ENCODE data around the gene CDK5.
"Not testable (repeated sequence)": the region's sequence is repeated elsewhere in the genome, so short reads cannot be mapped to it uniquely, and the experiment has no call there.

Gene CDK5

GRCh38 chr7:151058781-151059366, 1.2 kb upstream of the CDK5 start:
- DNase-seq (ENCODE audit: low spot score) (no peak), FAIRE-seq (no peak)

- FAIRE-seq: no peak
These were observed 488 bp upstream of the CDK5 start for GRCh38 chr7:151057989-151058780.

DNA sequence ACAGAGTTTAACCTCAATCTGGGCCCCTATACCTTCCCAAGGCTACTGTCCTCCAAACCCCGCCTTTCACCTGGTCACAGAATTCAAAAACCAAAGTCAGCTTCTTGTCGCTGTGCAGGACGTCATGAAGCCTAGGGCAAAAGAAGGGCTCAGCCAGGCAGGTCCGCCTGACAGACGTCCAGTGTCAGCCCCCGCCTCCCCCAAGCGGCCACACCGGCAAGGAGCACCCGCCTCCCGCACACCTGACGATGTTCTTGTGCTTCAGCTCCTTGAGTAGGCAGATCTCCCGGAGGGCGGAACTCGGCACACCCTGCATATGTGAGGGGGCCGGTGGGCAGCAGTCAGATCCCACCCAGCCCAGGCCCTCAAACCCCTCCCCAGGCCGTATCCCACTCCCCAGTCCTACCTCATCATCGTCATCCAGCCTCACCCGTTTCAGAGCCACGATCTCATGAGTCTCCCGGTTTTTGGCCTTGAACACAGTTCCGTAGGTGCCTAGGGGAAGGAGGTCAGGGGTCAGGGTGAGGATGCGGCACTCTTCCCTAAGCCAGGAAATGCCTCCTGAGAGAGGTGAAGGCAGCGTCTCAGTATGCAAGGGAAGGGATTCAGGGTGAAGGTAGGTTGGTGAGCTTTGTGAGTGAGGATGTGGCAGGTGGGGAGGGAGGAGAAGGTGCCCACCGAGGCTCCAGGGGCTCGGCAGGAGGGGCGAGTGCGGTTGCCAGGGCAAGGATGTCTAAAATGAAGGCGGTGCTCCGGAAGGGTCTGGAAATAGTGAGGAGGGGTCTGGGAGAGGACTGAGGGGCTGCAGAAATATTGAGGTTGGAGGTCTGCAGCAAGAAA, 811 bp downstream of the CDK5 start:
- FAIRE-seq: no peak
- DNase-seq (ENCODE audit: low spot score): no peak

More at GRCh38 chr7:151057989-151058780, 488 bp upstream of the CDK5 start:
- DNase-seq (ENCODE audit: low spot score): peak; percentile 78

GRCh38 chr7:151056283-151056665, 1.4 kb downstream of the CDK5 start:
- FAIRE-seq: no peak
- no peak for DNase-seq (ENCODE audit: low spot score)

DNA sequence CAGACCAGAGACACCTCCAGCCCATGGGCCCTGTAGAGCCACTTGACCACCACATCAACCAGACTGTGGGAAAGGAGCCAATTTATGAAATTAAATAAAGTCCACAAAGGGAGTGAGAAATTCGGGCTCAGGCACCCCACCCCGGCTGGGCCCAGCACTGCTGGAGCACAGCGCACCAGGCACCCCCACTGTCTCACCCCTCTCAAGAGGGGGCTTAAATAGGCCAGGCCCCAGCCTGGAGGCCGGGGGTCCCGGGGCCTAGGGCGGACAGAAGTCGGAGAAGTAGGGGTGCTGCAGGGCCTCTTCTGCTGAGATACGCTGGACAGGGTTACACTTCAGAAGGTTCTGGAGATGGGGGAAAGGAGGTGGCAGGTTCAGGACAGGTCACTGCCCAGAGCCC, 3.9 kb downstream of the CDK5 start:
- FAIRE-seq (no peak), DNase-seq (ENCODE audit: low spot score) (no peak)

GRCh38 chr7:151053096-151053495, 4.6 kb downstream of the CDK5 start:
- DNase-seq (ENCODE audit: low spot score) (no peak), FAIRE-seq (no peak)

- FAIRE-seq: no peak
- no peak for DNase-seq (ENCODE audit: low spot score)
These were observed 6.6 kb downstream of the CDK5 start for GRCh38 chr7:151051108-151051507.

GRCh38 chr7:151048911-151049463, 8.7 kb downstream of the CDK5 start:
- FAIRE-seq (no peak), DNase-seq (ENCODE audit: low spot score) (no peak)

DNA sequence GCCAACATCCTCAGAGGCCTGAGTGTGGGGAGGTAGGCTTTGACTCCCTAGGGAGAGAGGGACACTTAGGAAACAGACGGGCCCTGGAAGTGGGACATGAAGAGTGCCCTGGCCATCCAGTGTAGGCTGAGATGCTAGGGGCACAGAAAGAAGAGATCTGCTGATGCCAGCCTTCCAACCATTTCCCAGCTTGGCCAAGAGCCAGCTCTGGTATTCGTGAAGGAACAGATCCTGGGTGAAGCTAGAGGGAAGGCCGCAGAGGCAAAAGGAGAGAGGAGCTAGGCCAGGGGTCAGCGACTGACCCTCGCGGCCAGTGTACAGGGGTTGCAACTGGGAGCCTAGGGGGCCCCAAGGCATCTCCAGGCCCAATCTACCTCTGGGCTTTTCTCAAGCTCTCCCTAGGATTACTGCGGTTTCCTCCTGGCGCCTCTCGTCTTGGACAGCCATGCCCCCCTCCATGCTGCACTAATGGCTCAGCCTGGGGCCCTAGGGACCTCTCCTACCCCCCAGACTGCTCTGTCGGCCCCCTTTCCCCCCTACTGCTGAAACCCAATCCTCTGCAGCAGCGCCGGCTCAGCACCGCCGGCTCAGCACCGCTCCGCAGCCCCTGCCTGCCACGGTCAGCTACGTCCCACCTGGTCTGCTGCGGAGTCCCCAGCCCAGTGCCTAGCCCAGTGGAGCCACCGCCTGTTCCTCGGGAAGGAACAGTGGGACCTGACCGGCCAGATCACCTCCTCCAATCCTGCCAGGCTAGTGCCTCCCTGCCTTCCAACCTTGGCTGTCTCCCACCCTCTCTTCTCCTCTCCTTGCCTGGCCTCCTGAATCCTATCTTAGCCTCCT, 9.5 kb downstream of the CDK5 start, which contains the start of gene ASIC3:
Gene ASIC3 (plus strand): TSS at position 556 of the 840 bp plus-strand sequence. CDS start 355 bp downstream, outside the sequence.
- no peak for DNase-seq (ENCODE audit: low spot score)
- FAIRE-seq: no peak

GRCh38 chr7:151046603-151047573, 10.8 kb downstream of the CDK5 start:
- DNase-seq (ENCODE audit: low spot score) (no peak), FAIRE-seq (no peak)

- DNase-seq (ENCODE audit: low spot score): no peak
- no peak for FAIRE-seq
These were observed 11.7 kb downstream of the CDK5 start for GRCh38 chr7:151045967-151046366.

DNA sequence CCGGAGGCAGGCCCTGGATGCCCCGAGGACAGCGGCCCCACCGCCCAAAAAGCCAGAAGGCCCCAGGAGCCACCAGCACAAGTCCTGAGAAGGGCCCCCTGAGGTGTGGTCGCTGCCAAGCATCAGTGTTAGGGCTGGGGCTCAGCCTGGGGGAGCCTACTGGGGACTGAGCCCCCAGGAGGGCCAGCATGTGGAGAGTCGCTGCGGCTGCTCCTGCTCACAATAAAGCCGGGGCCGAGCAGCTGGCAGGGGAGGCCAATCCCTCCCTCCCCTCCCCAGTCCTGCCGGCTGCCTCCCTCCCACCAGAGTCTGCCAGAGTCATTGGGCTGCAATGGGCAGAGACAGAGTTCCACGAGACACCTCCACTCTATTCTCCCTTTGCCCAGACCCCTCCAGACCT, 12.4 kb downstream of the CDK5 start:
- FAIRE-seq (no peak), DNase-seq (ENCODE audit: low spot score) (no peak)

GRCh38 chr7:151043959-151044358, 13.7 kb downstream of the CDK5 start:
- DNase-seq (ENCODE audit: low spot score) (no peak), FAIRE-seq (no peak)

GRCh38 chr7:151043449-151043848, 14.2 kb downstream of the CDK5 start:
- FAIRE-seq; DNase-seq (ENCODE audit: low spot score): not testable (repeated sequence)

DNA sequence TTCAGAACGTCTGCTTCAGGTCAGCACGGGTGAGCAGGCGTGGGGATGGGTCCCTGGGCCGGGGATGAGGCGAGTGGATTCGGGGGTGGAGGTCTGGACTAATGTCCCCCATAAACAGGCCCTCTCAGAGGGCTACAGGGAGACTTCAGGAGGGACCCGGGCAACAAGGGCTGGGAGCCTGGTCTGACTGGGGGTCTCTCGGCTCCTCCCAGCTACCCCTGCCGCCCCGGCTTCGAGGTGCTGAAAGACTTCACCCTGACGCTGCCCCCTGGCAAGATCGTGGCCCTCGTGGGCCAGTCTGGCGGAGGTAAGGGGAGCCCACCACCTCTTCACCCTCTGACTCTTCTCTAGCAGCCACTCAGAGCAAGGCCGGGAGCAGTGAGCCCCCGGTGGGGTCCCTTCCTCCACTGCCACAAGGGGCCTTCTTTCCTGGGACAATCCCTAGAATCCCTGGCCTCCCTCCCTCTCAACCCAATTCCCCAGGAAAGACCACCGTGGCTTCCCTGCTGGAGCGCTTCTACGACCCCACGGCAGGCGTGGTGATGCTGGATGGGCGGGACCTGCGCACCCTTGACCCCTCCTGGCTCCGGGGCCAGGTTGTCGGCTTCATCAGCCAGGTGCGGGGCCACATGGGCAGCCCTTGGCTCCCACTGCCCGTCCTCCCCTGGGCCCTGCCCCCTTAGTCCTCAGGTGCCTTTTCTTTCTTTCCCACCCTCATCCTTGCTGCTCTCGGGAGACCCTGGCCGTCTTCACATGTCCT, 16.9 kb downstream of the CDK5 start:
- FAIRE-seq (no peak), DNase-seq (ENCODE audit: low spot score) (no peak)

DNA sequence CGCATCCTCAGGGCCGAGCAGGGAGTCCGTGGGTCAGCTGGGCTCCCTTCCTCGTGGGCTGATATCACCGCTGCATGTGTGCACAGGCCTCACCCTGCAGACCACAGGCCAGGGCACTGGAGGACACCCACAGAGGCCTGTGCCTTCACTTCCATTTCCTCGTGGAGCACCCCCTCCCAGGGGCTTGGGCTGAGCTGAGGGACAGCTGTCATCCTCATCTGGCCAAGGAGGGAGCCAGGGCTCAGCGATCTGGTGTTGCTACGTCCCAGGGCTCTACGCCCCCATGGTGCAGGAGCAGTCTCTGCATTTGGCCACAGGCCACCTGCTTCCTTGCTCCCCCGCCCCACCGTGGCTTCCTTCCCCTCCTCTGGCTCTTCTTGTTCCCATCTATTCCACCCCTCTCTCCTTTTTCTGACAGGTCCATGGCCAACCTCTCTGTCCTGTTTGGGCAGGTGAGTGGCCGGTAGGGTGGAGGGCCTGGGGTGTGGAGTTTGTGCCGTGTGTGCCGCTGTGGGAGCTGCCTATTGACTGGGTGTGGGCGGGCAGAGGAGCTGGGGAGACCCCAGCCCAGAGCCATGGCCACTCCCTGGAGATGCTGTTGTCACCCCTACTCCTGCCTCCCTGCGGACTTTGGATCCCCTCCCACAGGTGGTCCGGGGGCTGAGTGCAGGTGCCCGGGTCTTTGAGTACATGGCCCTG, 17.7 kb downstream of the CDK5 start:
- FAIRE-seq: no peak

GRCh38 chr7:151038951-151039849, 18.5 kb downstream of the CDK5 start:
- no peak for FAIRE-seq
- DNase-seq (ENCODE audit: low spot score): peak; percentile 69

More for the DNA sequence above, 17.7 kb downstream of the CDK5 start:
- no peak for DNase-seq (ENCODE audit: low spot score)
